ENCODE measurements around the gene DBX2.
"Not testable (repeated sequence)": the region's sequence is repeated elsewhere in the genome, so short reads cannot be mapped to it uniquely, and the experiment has no call there.

DBX2 gene
- total RNA-seq, result 0 reads per million in 3 donors

DNA sequence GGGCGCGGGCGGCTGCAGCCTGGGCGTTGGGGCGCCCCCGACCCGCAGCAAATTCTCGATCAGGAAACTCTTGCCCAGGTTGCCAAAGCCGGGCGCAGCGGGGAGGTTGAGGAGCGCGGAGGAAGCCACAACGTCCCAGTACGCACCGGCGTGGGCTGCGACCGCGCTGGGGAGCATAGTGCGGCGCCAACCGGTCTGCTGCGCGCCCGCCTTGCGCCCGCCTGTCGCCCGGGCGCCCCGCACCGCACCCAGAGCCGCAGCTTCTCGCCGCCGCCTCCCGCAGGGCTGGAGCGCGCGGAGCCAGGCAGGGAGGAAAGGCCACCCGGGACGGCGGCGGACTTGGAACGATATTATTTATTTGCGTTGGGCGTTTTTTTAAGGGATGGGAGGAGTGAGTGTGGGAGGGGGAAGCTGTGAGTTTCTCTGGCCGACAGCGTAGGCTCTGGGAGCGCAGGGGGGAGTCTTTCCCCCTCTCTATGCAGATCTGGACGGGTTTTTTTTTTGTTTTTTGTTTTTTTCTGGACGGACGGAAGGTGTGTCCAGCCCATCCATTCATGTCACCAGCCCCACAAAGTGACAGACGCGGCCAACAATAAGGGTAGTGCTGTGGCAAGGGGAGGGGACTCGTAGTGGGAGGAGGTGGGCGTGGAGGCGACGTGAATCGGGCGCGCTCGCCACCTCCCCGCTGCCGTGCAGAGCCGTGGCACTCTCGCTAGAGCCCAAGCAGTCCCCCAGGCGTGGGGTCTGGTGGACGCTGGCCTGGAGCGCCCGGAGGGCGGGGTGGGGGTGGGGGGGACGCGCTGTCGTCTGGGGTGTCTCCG is at the start of gene DBX2:
TSS of gene DBX2 (minus strand) at position 349 of the 821 bp plus-strand sequence. CDS start at position 177, 172 bp downstream.
- Histone ChIP-seq H3K27ac (ENCODE audit: insufficient read depth, low read length, poor library complexity, severe bottlenecking) (no peak within 1 kb of the TSS), H3K4me1 (ENCODE audit: control insufficient read depth, insufficient read depth, low read length, poor library complexity, severe bottlenecking) (no peaks in the 10 kb centered on the region), H3K36me3 (ENCODE audit: control insufficient read depth, insufficient read depth, low read length) (no peaks in the 10 kb centered on the region), H3K4me3 (ENCODE audit: insufficient read depth, low read depth, low read length, poor library complexity, severe bottlenecking) (no peak within 1 kb of the TSS), H3K9me3 (ENCODE audit: control insufficient read depth, low read length) (no peaks in the 10 kb centered on the region), H3K27me3 (replicated peaks; ENCODE audit: control insufficient read depth, insufficient read depth, low read length, poor library complexity, severe bottlenecking) (no peaks in the 10 kb centered on the region)
- DNase-seq, result no peak

DNA sequence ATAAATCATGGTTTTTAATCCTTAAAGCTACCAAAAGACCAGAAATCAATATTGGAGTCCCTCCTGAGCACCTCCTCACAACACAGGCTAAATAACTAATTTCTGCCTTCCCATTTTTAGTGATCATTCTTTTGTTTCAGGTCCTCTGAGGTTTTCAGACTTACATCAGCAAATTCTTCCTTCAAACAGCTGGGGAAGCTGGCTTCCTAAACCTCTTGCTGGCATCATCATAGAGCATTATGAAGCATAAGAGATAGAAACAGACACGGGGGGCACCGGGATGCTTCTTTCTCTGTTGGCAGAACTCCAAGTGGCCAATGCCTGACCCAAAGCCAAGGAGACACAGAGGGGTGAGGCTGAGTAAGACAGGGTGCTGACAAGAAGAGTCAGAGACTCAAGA is 47.9 kb upstream of the DBX2 start:
- H3K27me3 ChIP-seq (replicated peaks; ENCODE audit: control insufficient read depth, insufficient read depth, low read length, poor library complexity, severe bottlenecking), result no peaks in the 10 kb centered on the region
- no peaks in the 10 kb centered on the region for H3K9me3 ChIP-seq (ENCODE audit: control insufficient read depth, low read length)
- no peak overlapping the region for H3K4me3 ChIP-seq (ENCODE audit: insufficient read depth, low read depth, low read length, poor library complexity, severe bottlenecking)
- no peaks in the 10 kb centered on the region for H3K4me1 ChIP-seq (ENCODE audit: control insufficient read depth, insufficient read depth, low read length, poor library complexity, severe bottlenecking)
- H3K27ac ChIP-seq (ENCODE audit: insufficient read depth, low read length, poor library complexity, severe bottlenecking), result no peak overlapping the region
- H3K36me3 ChIP-seq (ENCODE audit: control insufficient read depth, insufficient read depth, low read length), result no peaks in the 10 kb centered on the region
- no peak for DNase-seq

DNA sequence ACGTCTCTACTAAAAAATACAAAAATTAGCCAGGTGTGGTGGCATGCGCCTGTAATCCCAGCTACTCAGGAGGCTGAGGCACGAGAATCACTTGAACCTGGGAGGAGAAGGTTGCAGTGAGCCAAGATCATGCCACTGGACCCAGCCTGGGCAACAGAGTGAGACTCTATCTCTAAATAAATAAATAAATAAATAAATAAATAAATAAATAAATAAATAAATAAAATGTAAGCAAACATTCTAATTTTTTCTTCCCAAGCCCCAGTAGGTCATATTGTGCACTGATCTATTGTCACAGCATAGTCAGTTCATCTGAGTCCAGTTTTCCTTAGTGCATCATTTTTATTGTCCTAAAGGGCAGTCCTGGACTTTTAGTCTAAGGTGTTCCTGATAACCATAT is 44.5 kb upstream of the DBX2 start:
- DNase-seq; H3K27ac ChIP-seq (ENCODE audit: insufficient read depth, low read length, poor library complexity, severe bottlenecking); H3K9me3 ChIP-seq (ENCODE audit: control insufficient read depth, low read length); H3K36me3 ChIP-seq (ENCODE audit: control insufficient read depth, insufficient read depth, low read length); H3K27me3 ChIP-seq (replicated peaks; ENCODE audit: control insufficient read depth, insufficient read depth, low read length, poor library complexity, severe bottlenecking); H3K4me1 ChIP-seq (ENCODE audit: control insufficient read depth, insufficient read depth, low read length, poor library complexity, severe bottlenecking); H3K4me3 ChIP-seq (ENCODE audit: insufficient read depth, low read depth, low read length, poor library complexity, severe bottlenecking): not testable (repeated sequence)

DNA sequence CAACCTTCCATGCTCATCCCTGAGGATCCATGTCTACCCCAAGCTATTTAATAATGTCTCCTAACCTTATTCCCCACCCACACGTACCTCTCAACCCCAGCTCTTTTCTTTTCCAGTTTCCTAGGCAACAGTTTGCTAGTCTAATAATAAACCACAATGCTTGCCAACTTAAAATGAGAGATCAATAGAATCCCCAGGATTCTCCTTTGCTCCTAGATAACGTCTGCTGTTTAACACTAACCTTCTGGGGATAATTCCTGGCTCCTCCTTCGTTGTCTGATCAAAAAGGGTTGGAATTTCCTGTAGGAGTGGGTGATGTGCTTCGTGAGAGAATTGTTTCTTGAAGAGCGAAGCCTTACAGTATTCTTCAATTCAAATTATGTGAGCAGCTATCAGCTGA is 42.2 kb upstream of the DBX2 start:
- Histone ChIP-seq H3K27me3 (replicated peaks; ENCODE audit: control insufficient read depth, insufficient read depth, low read length, poor library complexity, severe bottlenecking) (no peaks in the 10 kb centered on the region), H3K9me3 (ENCODE audit: control insufficient read depth, low read length) (no peaks in the 10 kb centered on the region), H3K4me3 (ENCODE audit: insufficient read depth, low read depth, low read length, poor library complexity, severe bottlenecking) (no peak overlapping the region), H3K27ac (ENCODE audit: insufficient read depth, low read length, poor library complexity, severe bottlenecking) (no peak overlapping the region), H3K36me3 (ENCODE audit: control insufficient read depth, insufficient read depth, low read length) (no peaks in the 10 kb centered on the region), H3K4me1 (ENCODE audit: control insufficient read depth, insufficient read depth, low read length, poor library complexity, severe bottlenecking) (no peaks in the 10 kb centered on the region)
- DNase-seq, result no peak

DNA sequence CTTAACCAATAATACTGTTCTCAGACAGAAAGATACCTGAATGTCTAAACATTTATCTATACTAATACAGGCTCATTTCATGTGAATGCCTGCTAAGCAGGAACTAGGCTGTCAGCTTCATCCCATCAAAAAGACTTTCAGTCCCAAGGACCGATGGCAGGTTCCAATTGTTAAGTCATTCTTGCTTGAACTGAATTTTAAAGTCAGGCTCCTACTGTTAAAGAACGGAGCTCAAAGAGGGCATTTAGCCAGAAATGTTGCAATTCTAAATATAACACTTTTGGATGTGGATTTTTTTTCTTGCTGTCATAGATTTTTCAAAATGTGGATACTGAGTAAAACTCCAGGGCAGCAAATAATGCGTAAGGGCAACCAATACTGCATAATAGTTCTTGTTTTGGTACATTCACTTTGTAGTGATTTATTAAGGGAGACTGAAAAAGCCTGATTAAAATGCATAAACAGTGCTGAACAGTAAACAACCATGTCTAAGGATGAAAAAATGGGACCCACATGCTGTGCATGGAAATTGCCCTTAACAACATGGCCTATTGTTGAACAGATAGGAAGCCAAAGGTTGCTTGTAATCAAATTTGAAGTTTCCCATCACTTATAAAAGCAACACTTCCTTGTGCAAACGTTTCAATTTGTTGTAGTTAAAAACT is 38.6 kb upstream of the DBX2 start:
- no peak for DNase-seq
- no peaks in the 10 kb centered on the region for H3K9me3 ChIP-seq (ENCODE audit: control insufficient read depth, low read length)
- H3K4me1 ChIP-seq (ENCODE audit: control insufficient read depth, insufficient read depth, low read length, poor library complexity, severe bottlenecking), result no peaks in the 10 kb centered on the region
- H3K4me3 ChIP-seq (ENCODE audit: insufficient read depth, low read depth, low read length, poor library complexity, severe bottlenecking), result no peak overlapping the region
- no peak overlapping the region for H3K27ac ChIP-seq (ENCODE audit: insufficient read depth, low read length, poor library complexity, severe bottlenecking)
- H3K27me3 ChIP-seq (replicated peaks; ENCODE audit: control insufficient read depth, insufficient read depth, low read length, poor library complexity, severe bottlenecking), result no peaks in the 10 kb centered on the region
- H3K36me3 ChIP-seq (ENCODE audit: control insufficient read depth, insufficient read depth, low read length), result no peaks in the 10 kb centered on the region

DNA sequence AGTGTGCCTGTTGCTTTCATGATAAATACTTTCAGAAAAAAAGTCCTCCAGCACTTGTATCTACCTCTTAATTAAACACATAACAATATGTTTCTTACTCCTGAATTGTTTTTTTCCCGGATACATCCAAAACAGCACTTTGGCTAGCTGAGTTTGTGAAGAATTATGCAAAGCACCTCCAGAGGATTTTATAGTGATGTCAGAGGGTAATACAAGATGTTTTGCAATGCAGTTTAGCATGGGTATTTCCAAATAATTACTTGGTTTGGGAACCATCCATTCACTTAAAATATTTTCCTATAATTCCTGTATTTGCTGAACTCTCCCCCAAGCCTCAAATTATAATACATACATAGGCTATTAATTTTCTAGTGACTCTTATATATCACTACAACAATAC is 37.7 kb upstream of the DBX2 start:
- H3K4me3 ChIP-seq (ENCODE audit: insufficient read depth, low read depth, low read length, poor library complexity, severe bottlenecking), result no peak overlapping the region
- H3K9me3 ChIP-seq (ENCODE audit: control insufficient read depth, low read length), result no peaks in the 10 kb centered on the region
- no peak for DNase-seq
- H3K27ac ChIP-seq (ENCODE audit: insufficient read depth, low read length, poor library complexity, severe bottlenecking), result no peak overlapping the region
- H3K36me3 ChIP-seq (ENCODE audit: control insufficient read depth, insufficient read depth, low read length), result no peaks in the 10 kb centered on the region
- no peaks in the 10 kb centered on the region for H3K4me1 ChIP-seq (ENCODE audit: control insufficient read depth, insufficient read depth, low read length, poor library complexity, severe bottlenecking)
- H3K27me3 ChIP-seq (replicated peaks; ENCODE audit: control insufficient read depth, insufficient read depth, low read length, poor library complexity, severe bottlenecking), result no peaks in the 10 kb centered on the region

DNA sequence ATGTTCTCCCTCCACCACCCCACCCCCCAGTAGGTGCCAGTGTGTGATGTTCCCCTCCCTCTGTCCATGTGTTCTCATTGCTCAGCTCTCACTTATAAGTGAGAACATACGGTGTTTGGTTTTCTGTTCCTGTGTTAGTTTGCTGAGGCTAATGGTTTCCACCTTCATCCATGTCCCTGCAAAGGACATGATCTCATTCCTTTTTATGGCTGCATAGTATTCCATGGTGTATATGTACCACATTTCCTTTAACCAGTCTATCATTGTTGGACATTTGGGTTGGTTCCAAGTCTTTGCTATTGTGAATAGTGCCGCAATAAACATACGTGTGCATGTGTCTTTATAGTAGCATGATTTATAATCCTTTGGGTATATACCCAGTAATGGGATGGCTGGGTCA is 33.3 kb upstream of the DBX2 start:
- not testable (repeated sequence) for H3K9me3 ChIP-seq (ENCODE audit: control insufficient read depth, low read length); DNase-seq; H3K27me3 ChIP-seq (replicated peaks; ENCODE audit: control insufficient read depth, insufficient read depth, low read length, poor library complexity, severe bottlenecking); H3K4me1 ChIP-seq (ENCODE audit: control insufficient read depth, insufficient read depth, low read length, poor library complexity, severe bottlenecking); H3K27ac ChIP-seq (ENCODE audit: insufficient read depth, low read length, poor library complexity, severe bottlenecking); H3K4me3 ChIP-seq (ENCODE audit: insufficient read depth, low read depth, low read length, poor library complexity, severe bottlenecking); H3K36me3 ChIP-seq (ENCODE audit: control insufficient read depth, insufficient read depth, low read length)

DNA sequence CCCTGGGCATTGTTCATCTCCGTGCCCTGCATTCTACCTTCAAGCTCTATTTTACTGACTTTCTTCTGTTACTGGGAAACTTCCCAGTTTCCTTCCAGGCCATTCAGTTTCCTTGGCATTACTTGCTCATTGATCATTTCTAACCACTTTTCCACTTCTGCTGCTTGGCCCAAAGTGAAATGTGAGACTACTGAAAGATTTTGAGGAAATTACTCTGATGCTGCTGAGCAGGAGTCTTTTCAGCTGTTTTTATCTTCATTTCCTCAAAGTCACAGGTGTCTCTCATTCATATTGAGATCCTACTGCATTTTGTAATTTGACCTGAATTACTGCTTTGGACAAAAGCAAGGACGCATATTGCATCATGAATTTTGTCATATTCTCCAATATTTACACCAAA is 26.4 kb upstream of the DBX2 start:
- no peak overlapping the region for H3K27ac ChIP-seq (ENCODE audit: insufficient read depth, low read length, poor library complexity, severe bottlenecking)
- no peaks in the 10 kb centered on the region for H3K9me3 ChIP-seq (ENCODE audit: control insufficient read depth, low read length)
- H3K27me3 ChIP-seq (replicated peaks; ENCODE audit: control insufficient read depth, insufficient read depth, low read length, poor library complexity, severe bottlenecking), result no peaks in the 10 kb centered on the region
- no peak overlapping the region for H3K4me3 ChIP-seq (ENCODE audit: insufficient read depth, low read depth, low read length, poor library complexity, severe bottlenecking)
- no peaks in the 10 kb centered on the region for H3K4me1 ChIP-seq (ENCODE audit: control insufficient read depth, insufficient read depth, low read length, poor library complexity, severe bottlenecking)
- no peaks in the 10 kb centered on the region for H3K36me3 ChIP-seq (ENCODE audit: control insufficient read depth, insufficient read depth, low read length)
- no peak for DNase-seq

DNA sequence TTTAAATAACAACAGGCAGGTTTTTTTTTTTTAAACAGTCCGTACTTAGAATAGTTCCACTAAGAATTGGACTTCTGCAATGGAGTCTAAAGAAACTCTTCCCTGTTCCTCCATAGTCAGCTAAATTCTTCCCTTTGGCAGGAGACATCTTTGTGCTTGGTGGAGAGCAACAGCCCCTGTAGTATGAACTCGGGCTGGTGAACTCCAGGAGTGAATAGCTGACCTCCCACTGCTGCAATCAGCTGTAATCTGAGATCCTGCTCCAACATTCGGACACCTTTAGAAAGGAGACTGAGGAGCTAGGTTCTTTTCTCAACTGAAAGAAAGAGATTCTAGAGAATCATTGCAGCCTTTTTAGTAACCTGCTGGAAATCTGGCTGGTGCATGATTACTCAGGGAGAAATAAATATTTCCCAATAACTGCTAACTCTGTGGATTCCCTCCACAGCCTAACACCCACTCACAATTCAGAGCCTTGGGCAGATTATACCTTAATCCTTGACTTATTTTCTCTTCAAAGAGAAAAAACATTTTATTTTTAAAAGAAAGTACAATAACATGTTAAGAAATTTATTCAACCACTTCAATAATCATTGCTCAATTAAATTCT is 25.6 kb upstream of the DBX2 start:
- Histone ChIP-seq H3K27ac (ENCODE audit: insufficient read depth, low read length, poor library complexity, severe bottlenecking) (no peak overlapping the region), H3K4me3 (ENCODE audit: insufficient read depth, low read depth, low read length, poor library complexity, severe bottlenecking) (no peak overlapping the region)

More for the DNA sequence above, 25.6 kb upstream of the DBX2 start:
- DNase-seq, result no peak
- H3K9me3 ChIP-seq (ENCODE audit: control insufficient read depth, low read length), result no peaks in the 10 kb centered on the region
- no peaks in the 10 kb centered on the region for H3K27me3 ChIP-seq (replicated peaks; ENCODE audit: control insufficient read depth, insufficient read depth, low read length, poor library complexity, severe bottlenecking)
- H3K36me3 ChIP-seq (ENCODE audit: control insufficient read depth, insufficient read depth, low read length), result no peaks in the 10 kb centered on the region
- no peaks in the 10 kb centered on the region for H3K4me1 ChIP-seq (ENCODE audit: control insufficient read depth, insufficient read depth, low read length, poor library complexity, severe bottlenecking)

Measured in effector memory CD4-positive, alpha-beta T cell (primary cell).